ENCODE measurements around the gene SLC39A11. TPM values are rescaled to one million over a fixed set of nuclear protein-coding genes. Genes with fewer than 3 reads are reported as not detected.
A peak's percentile ranks its signal among the peaks of the same experiment; 100 is the strongest.
"Not testable (repeated sequence)": the region's sequence is repeated elsewhere in the genome, so short reads cannot be mapped to it uniquely, and the experiment has no call there.

The SLC39A11 gene
- total RNA-seq, 1 donor: 15.8 TPM

GRCh38 chr17:72789711-72790110 is 302.8 kb downstream of the SLC39A11 start:
- no peak overlapping the region for H3K4me3 ChIP-seq (ENCODE audit: low read depth, low read length)
- DNase-seq (ENCODE audit: low read depth): no peak
- no peak for TF ChIP-seq CTCF (IDR thresholded peaks at IDR 0.05; ENCODE audit: insufficient read depth, low read length)

GRCh38 chr17:72788950-72789585 is 303.4 kb downstream of the SLC39A11 start:
- DNase-seq (ENCODE audit: low read depth): peak; percentile 39
- H3K4me3 ChIP-seq (ENCODE audit: low read depth, low read length): no peak overlapping the region
- no peak for TF ChIP-seq CTCF (IDR thresholded peaks at IDR 0.05; ENCODE audit: insufficient read depth, low read length)

- H3K4me3 ChIP-seq (ENCODE audit: low read depth, low read length): no peak overlapping the region
- no peak for DNase-seq (ENCODE audit: low read depth)
- TF ChIP-seq CTCF (IDR thresholded peaks at IDR 0.05; ENCODE audit: insufficient read depth, low read length): no peak
Observed at GRCh38 chr17:72786209-72786608, 306.3 kb downstream of the SLC39A11 start.

- no peak for DNase-seq (ENCODE audit: low read depth)
- no peak overlapping the region for H3K4me3 ChIP-seq (ENCODE audit: low read depth, low read length)
- TF ChIP-seq CTCF (IDR thresholded peaks at IDR 0.05; ENCODE audit: insufficient read depth, low read length): no peak
Observed at GRCh38 chr17:72782985-72783701, 309.3 kb downstream of the SLC39A11 start.

GRCh38 chr17:72782437-72782836 is 310.1 kb downstream of the SLC39A11 start:
- not testable (repeated sequence) for H3K4me3 ChIP-seq (ENCODE audit: low read depth, low read length); DNase-seq (ENCODE audit: low read depth)

- no peak for TF ChIP-seq CTCF (IDR thresholded peaks at IDR 0.05; ENCODE audit: insufficient read depth, low read length)
- no peak for DNase-seq (ENCODE audit: low read depth)
Observed at GRCh38 chr17:72778169-72779151, 314.0 kb downstream of the SLC39A11 start.

GRCh38 chr17:72775919-72776318 is 316.6 kb downstream of the SLC39A11 start:
- no peak for DNase-seq (ENCODE audit: low read depth)
- H3K4me3 ChIP-seq (ENCODE audit: low read depth, low read length): no peak overlapping the region
- no peak for TF ChIP-seq CTCF (IDR thresholded peaks at IDR 0.05; ENCODE audit: insufficient read depth, low read length)

More at GRCh38 chr17:72778169-72779151, 314.0 kb downstream of the SLC39A11 start:
- H3K4me3 ChIP-seq (ENCODE audit: low read depth, low read length): no peak overlapping the region

All from fibroblast of the aortic adventitia (primary cell).